Measurements from ENCODE around the gene CWC22. TPM values are rescaled to one million over a fixed set of nuclear protein-coding genes. Genes with fewer than 3 reads are reported as not detected.

Gene CWC22
- total RNA-seq, 1 donor from 2014 or later: 27.7 TPM

GRCh38 chr2:179913809-179914208, 93.3 kb downstream of the CWC22 start:
- H3K9me3 Mint-ChIP-seq (ENCODE audit: low read depth): no peaks in the 10 kb centered on the region
- no peak for DNase-seq (ENCODE audit: low spot score, unreplicated experiment)
- no peak overlapping the region for H3K4me3 Mint-ChIP-seq (ENCODE audit: low read depth)
- peaks cover 7% of the 10 kb centered on the region for H3K4me1 Mint-ChIP-seq (ENCODE audit: low read depth)
- H3K36me3 Mint-ChIP-seq (ENCODE audit: insufficient read depth): no peaks in the 10 kb centered on the region
- no peak overlapping the region for H3K27ac Mint-ChIP-seq
- no peak for TF ChIP-seq CTCF (IDR thresholded peaks at IDR 0.05; ENCODE audit: unreplicated experiment)
- no peaks in the 10 kb centered on the region for H3K27me3 Mint-ChIP-seq

- H3K27ac Mint-ChIP-seq: no peak overlapping the region
- H3K27me3 Mint-ChIP-seq: no peaks in the 10 kb centered on the region
- DNase-seq (ENCODE audit: low spot score, unreplicated experiment): no peak
- H3K4me1 Mint-ChIP-seq (ENCODE audit: low read depth): peaks cover 7% of the 10 kb centered on the region
- H3K36me3 Mint-ChIP-seq (ENCODE audit: insufficient read depth): no peaks in the 10 kb centered on the region
- no peaks in the 10 kb centered on the region for H3K9me3 Mint-ChIP-seq (ENCODE audit: low read depth)
- no peak overlapping the region for H3K4me3 Mint-ChIP-seq (ENCODE audit: low read depth)
- TF ChIP-seq CTCF (IDR thresholded peaks at IDR 0.05; ENCODE audit: unreplicated experiment): no peak
Observed at GRCh38 chr2:179911569-179911968, 95.5 kb downstream of the CWC22 start.

GRCh38 chr2:179910735-179911113, 96.4 kb downstream of the CWC22 start:
- no peak overlapping the region for H3K27ac Mint-ChIP-seq
- no peak overlapping the region for H3K4me3 Mint-ChIP-seq (ENCODE audit: low read depth)
- no peaks in the 10 kb centered on the region for H3K36me3 Mint-ChIP-seq (ENCODE audit: insufficient read depth)
- no peaks in the 10 kb centered on the region for H3K9me3 Mint-ChIP-seq (ENCODE audit: low read depth)
- DNase-seq (ENCODE audit: low spot score, unreplicated experiment): no peak
- H3K4me1 Mint-ChIP-seq (ENCODE audit: low read depth): peaks cover 7% of the 10 kb centered on the region
- H3K27me3 Mint-ChIP-seq: no peaks in the 10 kb centered on the region
- TF ChIP-seq CTCF (IDR thresholded peaks at IDR 0.05; ENCODE audit: unreplicated experiment): no peak

GRCh38 chr2:179909845-179910734, 97.0 kb downstream of the CWC22 start:
- TF ChIP-seq CTCF (IDR thresholded peaks at IDR 0.05; ENCODE audit: unreplicated experiment): no peak
- H3K27me3 Mint-ChIP-seq: no peaks in the 10 kb centered on the region
- no peaks in the 10 kb centered on the region for H3K9me3 Mint-ChIP-seq (ENCODE audit: low read depth)
- no peak overlapping the region for H3K4me3 Mint-ChIP-seq (ENCODE audit: low read depth)
- no peaks in the 10 kb centered on the region for H3K36me3 Mint-ChIP-seq (ENCODE audit: insufficient read depth)
- no peak overlapping the region for H3K27ac Mint-ChIP-seq
- no peak for DNase-seq (ENCODE audit: low spot score, unreplicated experiment)
- peaks cover 7% of the 10 kb centered on the region for H3K4me1 Mint-ChIP-seq (ENCODE audit: low read depth)

GRCh38 chr2:179900655-179901054, 106.4 kb downstream of the CWC22 start:
- no peak for DNase-seq (ENCODE audit: low spot score, unreplicated experiment)
- Mint-ChIP-seq H3K4me1 (ENCODE audit: low read depth) (no peaks in the 10 kb centered on the region), H3K9me3 (ENCODE audit: low read depth) (peaks cover 8% of the 10 kb centered on the region), H3K27me3 (no peaks in the 10 kb centered on the region), H3K4me3 (ENCODE audit: low read depth) (no peak overlapping the region), H3K36me3 (ENCODE audit: insufficient read depth) (no peaks in the 10 kb centered on the region), H3K27ac (no peak overlapping the region)
- TF ChIP-seq CTCF (IDR thresholded peaks at IDR 0.05; ENCODE audit: unreplicated experiment): no peak
